Endodermal cell (in vitro differentiated cells): ENCODE results near the gene POLR3GL. TPM values are rescaled to one million over a fixed set of nuclear protein-coding genes. Genes with fewer than 3 reads are reported as not detected.
"Not testable (repeated sequence)": the region's sequence is repeated elsewhere in the genome, so short reads cannot be mapped to it uniquely, and the experiment has no call there.

Experiments
- DNase-seq: peaks from one replicate; pipeline ENCODE4 v3.0.0-alpha.2; 2017
- H3K27ac ChIP-seq: 2 replicates; pipeline ENCODE4 v1.5.1; 2013; ENCODE audit warnings: mild to moderate bottlenecking, low read depth, low read length, moderate library complexity
- H3K27me3 ChIP-seq: 2 replicates; pipeline ENCODE4 v1.6.1; 2013; ENCODE audit warnings: mild to moderate bottlenecking, low read length, moderate library complexity; ENCODE audit not compliant: insufficient read depth, control insufficient read depth, poor library complexity, severe bottlenecking
- H3K36me3 ChIP-seq: 2 replicates; pipeline ENCODE4 v1.7.0; 2013; ENCODE audit warnings: mild to moderate bottlenecking, low read length, moderate library complexity; ENCODE audit not compliant: control insufficient read depth, insufficient read depth
- H3K4me1 ChIP-seq: one replicate; pipeline ENCODE4 v1.7.0; 2013; ENCODE audit warnings: low read length; ENCODE audit not compliant: control insufficient read depth, insufficient read depth
- H3K4me3 ChIP-seq: 2 replicates; pipeline ENCODE4 v1.5.1; 2013; ENCODE audit warnings: mild to moderate bottlenecking, low read length, moderate library complexity
- H3K9ac ChIP-seq: 2 replicates; pipeline ENCODE4 v1.6.1; 2013; ENCODE audit warnings: mild to moderate bottlenecking, low read length, moderate library complexity; ENCODE audit not compliant: poor library complexity, severe bottlenecking; ENCODE audit errors: extremely low read depth
- H3K9me3 ChIP-seq: 2 replicates; pipeline ENCODE4 v1.6.1; 2013; ENCODE audit warnings: mild to moderate bottlenecking, low read length, moderate library complexity; ENCODE audit not compliant: control insufficient read depth
- H3K27ac Mint-ChIP-seq: 2 replicates; pipeline ENCODE4 v1.8.0; 2020; ENCODE audit warnings: mixed read lengths
- H3K27me3 Mint-ChIP-seq: 2 replicates; pipeline ENCODE4 v1.8.0; 2021; ENCODE audit warnings: mild to moderate bottlenecking, mixed read lengths; ENCODE audit not compliant: insufficient read depth
- H3K36me3 Mint-ChIP-seq: 2 replicates; pipeline ENCODE4 v1.8.0; 2020; ENCODE audit warnings: low read depth, mixed read lengths
- H3K4me1 Mint-ChIP-seq: 2 replicates; pipeline ENCODE4 v1.8.0; 2020; ENCODE audit warnings: mixed read lengths
- H3K4me3 Mint-ChIP-seq: 2 replicates; pipeline ENCODE4 v1.8.0; 2020; ENCODE audit warnings: mild to moderate bottlenecking, moderate library complexity, mixed read lengths
- H3K9me3 Mint-ChIP-seq: 2 replicates; pipeline ENCODE4 v1.8.0; 2020; ENCODE audit warnings: mild to moderate bottlenecking, mixed read lengths
- WGBS, 2 experiments: methylation state at CpG; one replicate each; pipeline versions ENCODE4 v1.1.5 to v1.1.7; 2013; ENCODE audit warnings: missing lambda C conversion rate in 2 of 2, mixed read lengths in 1 of 2; ENCODE audit not compliant: insufficient coverage in 1 of 2, insufficient read length in 1 of 2; 5-methylcytosine and 5-hydroxymethylcytosine counted together
- total RNA-seq, 2 donors: library from RNA; stranded (reverse); fragmentation: NEBNext Ultra II Directional in 1 of 2; extraction: Animal tissue kit (Norgen Biotek cat#: 25700) in 1 of 2; gene quantifications; 2 replicates in 1 of 2; 3 replicates in 1 of 2; pipeline ENCODE4 v1.2.1, GENCODE V29; 2021
- TF ChIP-seq, protein P1 (sequence below): fragments of 200-600 bp; sonication (generic); conservative IDR thresholded peaks from 2 replicates; pipeline ENCODE4 v1.5.0; 2021; ENCODE audit warnings: antibody characterized with exemption, mild to moderate bottlenecking

The POLR3GL gene
- total RNA-seq, 2 donors from 2014 or later, result 10.2 to 13.8 TPM

DNA sequence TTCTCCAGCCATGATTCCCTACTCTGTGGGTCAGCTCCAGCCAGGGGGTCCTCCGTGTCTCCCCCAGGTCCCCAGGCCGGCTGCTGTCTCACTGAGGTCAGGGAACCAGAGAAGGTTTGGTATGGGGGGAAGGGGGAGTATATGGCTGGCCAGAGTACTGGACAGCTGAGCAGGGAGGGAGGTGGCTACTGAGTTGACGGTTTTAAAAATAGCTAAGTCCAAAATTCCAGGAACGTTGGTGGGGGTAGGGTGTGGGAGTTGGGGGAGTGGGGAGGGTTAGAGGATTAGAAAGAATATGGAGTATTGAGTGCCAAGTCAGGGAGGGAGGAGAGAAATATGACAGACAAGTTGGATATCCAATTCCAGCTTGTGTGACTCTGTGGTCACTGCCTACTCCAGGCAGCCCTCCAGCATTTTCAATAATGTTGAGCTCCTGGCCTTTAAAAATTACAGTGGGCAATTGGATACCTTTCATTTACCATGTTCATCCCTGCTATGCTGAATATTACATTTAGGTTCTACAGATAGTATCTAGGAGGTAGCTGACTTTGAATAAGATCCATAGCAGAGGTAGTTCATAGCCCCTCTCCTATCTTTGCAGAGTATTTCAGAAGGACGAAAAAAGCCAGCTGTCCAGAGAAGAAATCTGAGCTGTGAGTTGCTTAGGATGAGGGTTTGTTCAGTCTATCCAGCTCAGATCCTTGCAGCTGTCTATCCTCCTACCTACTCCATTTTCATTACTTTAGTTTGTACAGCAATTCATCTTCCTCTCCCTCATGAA is 57.3 kb downstream of the POLR3GL start, which contains the start of gene HJV:
HJV (minus strand) TSS at position 114 of the 781 bp plus-strand sequence. CDS start 1,504 bp downstream, outside the sequence.
- TF ChIP-seq, protein P1, sequence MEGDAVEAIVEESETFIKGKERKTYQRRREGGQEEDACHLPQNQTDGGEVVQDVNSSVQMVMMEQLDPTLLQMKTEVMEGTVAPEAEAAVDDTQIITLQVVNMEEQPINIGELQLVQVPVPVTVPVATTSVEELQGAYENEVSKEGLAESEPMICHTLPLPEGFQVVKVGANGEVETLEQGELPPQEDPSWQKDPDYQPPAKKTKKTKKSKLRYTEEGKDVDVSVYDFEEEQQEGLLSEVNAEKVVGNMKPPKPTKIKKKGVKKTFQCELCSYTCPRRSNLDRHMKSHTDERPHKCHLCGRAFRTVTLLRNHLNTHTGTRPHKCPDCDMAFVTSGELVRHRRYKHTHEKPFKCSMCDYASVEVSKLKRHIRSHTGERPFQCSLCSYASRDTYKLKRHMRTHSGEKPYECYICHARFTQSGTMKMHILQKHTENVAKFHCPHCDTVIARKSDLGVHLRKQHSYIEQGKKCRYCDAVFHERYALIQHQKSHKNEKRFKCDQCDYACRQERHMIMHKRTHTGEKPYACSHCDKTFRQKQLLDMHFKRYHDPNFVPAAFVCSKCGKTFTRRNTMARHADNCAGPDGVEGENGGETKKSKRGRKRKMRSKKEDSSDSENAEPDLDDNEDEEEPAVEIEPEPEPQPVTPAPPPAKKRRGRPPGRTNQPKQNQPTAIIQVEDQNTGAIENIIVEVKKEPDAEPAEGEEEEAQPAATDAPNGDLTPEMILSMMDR, result no peak
- H3K27me3 Mint-ChIP-seq, result peaks cover 64% of the 10 kb centered on the region
- no peak within 1 kb of the TSS for H3K27ac Mint-ChIP-seq
- H3K27me3 ChIP-seq, result peaks cover 54% of the 10 kb centered on the region
- no peaks in the 10 kb centered on the region for H3K36me3 Mint-ChIP-seq
- WGBS, 2 experiments, result 87 to 93% methylated on average over 3 to 5 of the region's 5 CpGs
- no peaks in the 10 kb centered on the region for H3K36me3 ChIP-seq
- no peaks in the 10 kb centered on the region for H3K9me3 Mint-ChIP-seq
- H3K4me3 Mint-ChIP-seq, result no peak within 1 kb of the TSS
- DNase-seq, result no peak
- H3K9ac ChIP-seq, result no peak within 1 kb of the TSS
- no peaks in the 10 kb centered on the region for H3K9me3 ChIP-seq
- H3K4me1 Mint-ChIP-seq, result peaks cover 16% of the 10 kb centered on the region
- no peak within 1 kb of the TSS for H3K27ac ChIP-seq
- H3K4me1 ChIP-seq, result no peaks in the 10 kb centered on the region
- no peak within 1 kb of the TSS for H3K4me3 ChIP-seq

DNA sequence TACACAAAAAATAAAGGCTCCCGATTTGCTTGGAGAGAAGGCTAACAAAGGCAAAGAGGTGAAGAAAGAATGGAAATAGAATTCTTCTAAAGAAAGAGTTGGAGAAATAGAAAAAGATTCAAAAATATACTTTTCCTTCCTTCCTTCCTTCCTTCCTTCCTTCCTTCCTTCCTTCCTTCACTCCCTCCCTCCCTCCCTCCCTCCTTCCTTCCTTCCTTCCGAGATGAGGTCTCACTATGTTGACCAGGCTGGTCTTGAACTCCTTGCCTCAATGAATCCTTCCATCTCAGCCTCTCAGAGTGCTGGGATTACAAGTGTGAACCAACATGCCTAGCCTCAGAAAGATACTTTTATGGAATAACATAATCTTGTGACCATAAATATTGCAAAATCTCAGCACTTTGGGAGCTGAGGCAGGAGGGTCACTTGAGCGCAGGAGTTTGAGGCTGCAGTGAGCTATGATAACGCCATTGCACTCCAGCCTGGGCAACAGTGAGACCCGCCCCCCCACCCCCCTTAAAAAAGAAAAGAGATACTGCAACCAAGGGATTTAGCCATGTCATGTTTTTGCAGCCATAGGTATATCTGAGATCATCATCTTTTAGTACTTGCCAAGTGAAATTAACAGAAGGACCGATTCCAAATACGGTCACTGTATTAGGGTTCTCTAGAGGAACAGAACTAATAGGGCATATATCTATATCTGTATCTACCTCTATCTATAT is 58.1 kb downstream of the POLR3GL start:
- Histone ChIP-seq H3K9me3 (no peaks in the 10 kb centered on the region), H3K36me3 (no peaks in the 10 kb centered on the region), H3K4me1 (no peaks in the 10 kb centered on the region), H3K27me3 (peaks cover 46% of the 10 kb centered on the region), H3K9ac (no peak overlapping the region), H3K27ac (no peak overlapping the region), H3K4me3 (no peak overlapping the region)
- Mint-ChIP-seq H3K4me1 (peaks cover 16% of the 10 kb centered on the region), H3K36me3 (no peaks in the 10 kb centered on the region), H3K27ac (no peak overlapping the region), H3K27me3 (peaks cover 57% of the 10 kb centered on the region), H3K4me3 (no peak overlapping the region), H3K9me3 (no peaks in the 10 kb centered on the region)
- 84 to 100% methylated on average over 3 to 6 of the region's 7 CpGs for WGBS, 2 experiments
- TF ChIP-seq, protein P1, result no peak
- DNase-seq, result no peak

DNA sequence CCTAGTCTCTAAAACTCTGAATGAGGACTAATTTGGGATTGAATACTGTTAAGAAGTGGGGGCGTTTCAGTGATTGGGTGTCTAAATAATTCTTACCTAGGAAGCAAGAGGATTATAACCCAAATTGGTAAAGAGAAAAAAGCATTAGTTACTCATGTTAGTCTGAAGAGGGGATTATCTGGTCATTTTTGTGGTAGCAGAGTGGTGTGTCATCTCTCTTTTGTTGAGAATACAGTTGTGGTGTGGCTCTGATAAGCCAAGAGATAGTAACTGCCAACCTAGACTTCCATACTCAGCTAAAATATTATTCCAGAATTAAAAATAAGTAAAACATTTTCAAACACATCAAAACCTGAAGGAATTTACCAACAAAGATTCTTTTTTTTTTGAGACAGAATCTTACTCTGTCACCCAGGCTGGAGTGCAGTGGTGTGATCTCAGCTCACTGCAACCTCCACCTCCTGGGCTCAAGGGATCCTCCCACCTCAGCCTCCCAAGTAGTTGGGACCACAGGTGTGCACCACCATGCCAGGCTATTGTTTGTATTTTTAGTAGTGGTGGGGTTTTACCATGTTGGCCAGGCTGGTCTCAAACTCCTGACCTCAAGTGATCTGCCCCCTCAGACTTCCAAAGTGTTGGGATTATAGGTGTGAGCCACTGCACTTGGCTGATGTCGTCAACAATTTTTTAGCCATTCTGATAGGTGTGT is 61.5 kb downstream of the POLR3GL start:
- H3K9me3 ChIP-seq, H3K27ac Mint-ChIP-seq, H3K9me3 Mint-ChIP-seq, DNase-seq, H3K27ac ChIP-seq, H3K4me3 ChIP-seq, H3K4me1 ChIP-seq, H3K4me3 Mint-ChIP-seq, H3K9ac ChIP-seq, H3K36me3 ChIP-seq, H3K4me1 Mint-ChIP-seq, H3K36me3 Mint-ChIP-seq: not testable (repeated sequence)
- peaks cover 13% of the 10 kb centered on the region for H3K27me3 ChIP-seq
- peaks cover 26% of the 10 kb centered on the region for H3K27me3 Mint-ChIP-seq
- 95 to 100% methylated on average over 2 of the region's 2 CpGs for WGBS, 2 experiments

DNA sequence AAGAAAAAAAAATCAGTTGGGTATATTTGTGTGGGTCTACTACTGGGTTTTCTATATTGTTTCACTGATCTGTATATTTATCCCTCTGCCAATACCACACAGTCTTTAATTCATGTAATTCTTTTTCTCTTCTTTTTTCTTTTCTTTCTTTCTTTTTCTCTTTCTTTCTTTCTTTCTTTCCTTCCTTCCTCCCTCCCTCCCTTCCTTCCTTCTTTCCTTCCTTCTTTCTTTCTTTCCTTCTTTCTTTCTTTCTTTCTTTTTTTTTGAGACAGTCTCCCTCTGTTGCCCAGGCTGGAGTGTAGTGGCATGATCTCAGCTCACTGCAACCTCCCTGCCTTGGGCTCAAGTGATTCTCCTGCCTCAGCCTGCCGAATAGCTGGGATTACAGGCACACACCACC is 62.2 kb downstream of the POLR3GL start:
- H3K9me3 Mint-ChIP-seq, H3K36me3 Mint-ChIP-seq, H3K4me3 ChIP-seq, H3K4me1 Mint-ChIP-seq, H3K27me3 ChIP-seq, H3K9ac ChIP-seq, H3K4me1 ChIP-seq, DNase-seq, H3K36me3 ChIP-seq, H3K4me3 Mint-ChIP-seq, H3K9me3 ChIP-seq, H3K27ac Mint-ChIP-seq, H3K27ac ChIP-seq: not testable (repeated sequence)
- 90% methylated on average over 1 of the region's 1 CpG; no CpG with 5 or more reads in 1 of the 2 experiments for WGBS, 2 experiments
- peaks cover 18% of the 10 kb centered on the region for H3K27me3 Mint-ChIP-seq
